PFSK-1 (cell line): Measurements from ENCODE around the gene ATXN7L1.

Experiments
- FOXP2 ChIP-seq: optimal IDR thresholded peaks from 2 replicates; pipeline ENCODE3; 2011; ENCODE audit warnings: borderline replicate concordance, control low read depth, inconsistent platforms; ENCODE audit not compliant: insufficient read depth; ENCODE audit errors: extremely low read length, extremely low read depth
- POLR2AphosphoS5 ChIP-seq: IDR thresholded peaks from 2 replicates; pipeline ENCODE4 v1.6.1; 2012; ENCODE audit warnings: low read depth, mild to moderate bottlenecking, control low read depth, low read length, moderate library complexity
- SIN3A ChIP-seq: IDR thresholded peaks from 2 replicates; pipeline ENCODE4 v1.6.1; 2012; ENCODE audit warnings: mild to moderate bottlenecking, low read length, moderate library complexity, borderline replicate concordance; ENCODE audit not compliant: insufficient read depth
- TAF1 ChIP-seq: IDR thresholded peaks from 2 replicates; pipeline ENCODE4 v1.6.1; 2012; ENCODE audit warnings: low read length, control low read depth, borderline replicate concordance; ENCODE audit not compliant: insufficient read depth
- TF ChIP-seq, protein P1 (sequence below), 2 experiments: IDR thresholded peaks; 2 replicates each; pipeline versions ENCODE4 v1.6.1 to v1.8.0; 2011 to 2012; ENCODE audit warnings: low read depth in 2 of 2, low read length in 2 of 2, control low read depth in 1 of 2, inconsistent platforms in 1 of 2, mild to moderate bottlenecking in 1 of 2, moderate library complexity in 1 of 2; ENCODE audit not compliant: insufficient read depth in 1 of 2

DNA sequence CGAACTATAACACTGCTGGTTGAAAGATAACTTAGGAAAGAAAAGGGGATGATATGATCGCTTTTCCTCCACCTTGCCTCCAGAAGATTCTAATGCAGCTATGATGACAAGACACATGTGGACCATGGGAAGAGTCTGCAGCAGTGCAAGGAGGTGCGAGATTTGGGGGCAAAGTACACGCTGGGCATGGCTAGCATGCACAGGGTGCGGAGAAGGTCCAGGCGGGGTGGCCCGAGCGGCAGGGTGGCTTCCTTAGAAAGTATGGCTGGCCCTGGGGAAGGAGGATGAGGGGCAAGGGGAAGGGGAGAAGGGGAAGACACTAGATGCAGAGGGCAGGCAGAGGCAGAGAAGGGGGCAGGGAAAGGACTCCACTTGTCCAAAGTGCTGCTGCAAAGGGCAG, 15.6 kb downstream of the ATXN7L1 start:
- TF ChIP-seq, protein P1, sequence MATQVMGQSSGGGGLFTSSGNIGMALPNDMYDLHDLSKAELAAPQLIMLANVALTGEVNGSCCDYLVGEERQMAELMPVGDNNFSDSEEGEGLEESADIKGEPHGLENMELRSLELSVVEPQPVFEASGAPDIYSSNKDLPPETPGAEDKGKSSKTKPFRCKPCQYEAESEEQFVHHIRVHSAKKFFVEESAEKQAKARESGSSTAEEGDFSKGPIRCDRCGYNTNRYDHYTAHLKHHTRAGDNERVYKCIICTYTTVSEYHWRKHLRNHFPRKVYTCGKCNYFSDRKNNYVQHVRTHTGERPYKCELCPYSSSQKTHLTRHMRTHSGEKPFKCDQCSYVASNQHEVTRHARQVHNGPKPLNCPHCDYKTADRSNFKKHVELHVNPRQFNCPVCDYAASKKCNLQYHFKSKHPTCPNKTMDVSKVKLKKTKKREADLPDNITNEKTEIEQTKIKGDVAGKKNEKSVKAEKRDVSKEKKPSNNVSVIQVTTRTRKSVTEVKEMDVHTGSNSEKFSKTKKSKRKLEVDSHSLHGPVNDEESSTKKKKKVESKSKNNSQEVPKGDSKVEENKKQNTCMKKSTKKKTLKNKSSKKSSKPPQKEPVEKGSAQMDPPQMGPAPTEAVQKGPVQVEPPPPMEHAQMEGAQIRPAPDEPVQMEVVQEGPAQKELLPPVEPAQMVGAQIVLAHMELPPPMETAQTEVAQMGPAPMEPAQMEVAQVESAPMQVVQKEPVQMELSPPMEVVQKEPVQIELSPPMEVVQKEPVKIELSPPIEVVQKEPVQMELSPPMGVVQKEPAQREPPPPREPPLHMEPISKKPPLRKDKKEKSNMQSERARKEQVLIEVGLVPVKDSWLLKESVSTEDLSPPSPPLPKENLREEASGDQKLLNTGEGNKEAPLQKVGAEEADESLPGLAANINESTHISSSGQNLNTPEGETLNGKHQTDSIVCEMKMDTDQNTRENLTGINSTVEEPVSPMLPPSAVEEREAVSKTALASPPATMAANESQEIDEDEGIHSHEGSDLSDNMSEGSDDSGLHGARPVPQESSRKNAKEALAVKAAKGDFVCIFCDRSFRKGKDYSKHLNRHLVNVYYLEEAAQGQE (IDR thresholded peaks at IDR 0.05; ENCODE audit: insufficient read depth in 1 of 2, low read depth in 2 of 2, low read length in 2 of 2): no peak
- TF ChIP-seq POLR2AphosphoS5 (no peak), TAF1 (no peak), SIN3A (no peak), FOXP2 (no peak)
